H1 (cell line): ENCODE results near the gene NELFA. TPM values are rescaled to one million over a fixed set of nuclear protein-coding genes. Genes with fewer than 3 reads are reported as not detected.

Source experiments
- CBX8 ChIP-seq: fragments of 300-800, 300-1000 bp; sonication (generic); IDR thresholded peaks from 2 replicates; pipeline ENCODE4 v1.7.1; 2016; ENCODE audit warnings: low read depth, low read length, borderline replicate concordance
- EZH2 ChIP-seq: fragments of 200-600 bp; sonication (generic); IDR thresholded peaks from 2 replicates; pipeline ENCODE4 v1.7.1; 2012; ENCODE audit warnings: low read depth, mild to moderate bottlenecking, moderate library complexity, low read length, inconsistent platforms; ENCODE audit not compliant: severe bottlenecking
- HDAC2 ChIP-seq, 2 experiments: fragments of 300-600 bp in 1 of 2; sonication (generic) in 1 of 2; IDR thresholded peaks; 2 replicates each; pipeline ENCODE4 v1.6.1; 2011 to 2012; ENCODE audit warnings: low read depth in 2 of 2, low read length in 2 of 2, mild to moderate bottlenecking in 2 of 2, moderate library complexity in 2 of 2, borderline replicate concordance in 1 of 2, inconsistent platforms in 1 of 2
- NRF1 ChIP-seq: IDR thresholded peaks from 2 replicates; pipeline ENCODE4 v1.6.1; 2011; ENCODE audit warnings: mild to moderate bottlenecking, low read depth, low read length, improper control_type of control experiment
- RAD21 ChIP-seq, 2 experiments: IDR thresholded peaks in 1 of 2; conservative IDR thresholded peaks in 1 of 2; 2 replicates each; pipeline ENCODE4 v1.6.1; 2011; ENCODE audit warnings: low read depth in 2 of 2, low read length in 2 of 2, improper control_type of control experiment in 1 of 2, inconsistent platforms in 1 of 2, mild to moderate bottlenecking in 1 of 2, moderate library complexity in 1 of 2
- SIRT6 ChIP-seq: IDR thresholded peaks from one replicate; pipeline ENCODE4 v1.7.1; 2012; ENCODE audit warnings: low read length, inconsistent platforms
- TEAD4 ChIP-seq: IDR thresholded peaks from 2 replicates; pipeline ENCODE4 v1.6.1; 2012; ENCODE audit warnings: low read depth, low read length, inconsistent platforms, mixed read lengths
- polyA plus RNA-seq, 7 experiments: library from polyadenylated mRNA; depleted of rRNA in 3 of 7; stranded (reverse) in 5 of 7; unstranded in 2 of 7; fragments of >200 nt in 5 of 7; fragments of 200-250 nt in 2 of 7; gene quantifications; 1 replicate in 5 of 7; 2 replicates in 1 of 7; 4 replicates in 1 of 7; pipeline versions ENCODE4 v1.2.1 to v1.2.3, GENCODE V29; 2011 to 2013; ENCODE audit warnings: missing spikeins in 2 of 7, mixed read lengths in 2 of 7
- total RNA-seq: library from RNA; stranded (reverse); fragmentation: NEBNext Ultra II Directional; extraction: Animal tissue kit (Norgen Biotek cat#: 25700); gene quantifications from 2 replicates; pipeline ENCODE4 v1.2.1, GENCODE V29; 2021

Gene NELFA
- total and polyA plus RNA-seq, 2 of the 8 experiments (the other 6 are each of a cell fraction or from before 2014, with no cell fraction given): 41.8 to 57.5 TPM

GRCh38 chr4:2049811-2050210 lies 41.0 kb upstream of the NELFA start (continued):
- TF ChIP-seq EZH2: no peak
- TF ChIP-seq CBX8: no peak
- no peak for TF ChIP-seq RAD21 (IDR thresholded peaks at IDR 0.05 in 1 of 2, conservative IDR thresholded peaks at IDR 0.05 in 1 of 2; ENCODE audit: low read depth in 2 of 2, low read length in 2 of 2)
- no peak for TF ChIP-seq NRF1
- no peak for TF ChIP-seq SIRT6
- no peak for TF ChIP-seq TEAD4
- no peak for TF ChIP-seq HDAC2 (IDR thresholded peaks at IDR 0.05; ENCODE audit: borderline replicate concordance in 1 of 2, low read depth in 2 of 2, low read length in 2 of 2)
